Stimulated activated CD4-positive, alpha-beta T cell treated with anti-CD3 and anti-CD28 coated beads, Interleukin-15, amount 100 ng/mL, for 1 hour (primary cell): ENCODE data around the gene DAO.
A peak's percentile ranks its signal among the peaks of the same experiment; 100 is the strongest.
"Not testable (repeated sequence)": the region's sequence is repeated elsewhere in the genome, so short reads cannot be mapped to it uniquely, and the experiment has no call there.

Source experiments
- DNase-seq, 2 donors: peaks; one replicate each; pipeline ENCODE4 v3.0.0-alpha.2; 2020; ENCODE audit warnings: low read depth in 1 of 2, low spot score in 1 of 2

The DAO gene

DNA sequence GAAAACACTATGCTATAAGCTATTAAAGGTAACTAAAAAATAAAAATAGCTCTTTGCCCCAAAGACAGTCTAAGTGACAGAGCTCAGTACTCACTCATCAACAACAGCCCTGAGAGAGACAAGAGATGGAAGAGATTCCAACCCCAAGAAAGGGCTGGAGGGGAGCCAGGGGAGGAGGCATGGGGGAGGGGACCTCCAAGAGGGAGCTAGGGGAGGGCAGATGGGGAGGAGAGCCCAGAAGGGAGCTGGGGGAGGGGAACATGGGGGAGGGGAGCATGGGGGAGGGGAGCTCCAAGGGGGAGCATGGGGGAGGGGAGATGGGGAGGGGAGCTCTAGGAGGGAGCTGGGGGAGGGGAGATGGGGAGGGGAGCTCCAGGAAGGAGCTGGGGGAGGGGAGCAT, 30.2 kb upstream of the DAO start:
- no peak for DNase-seq

GRCh38 chr12:108850854-108851573, 28.9 kb upstream of the DAO start:
- no peak for DNase-seq

GRCh38 chr12:108852674-108853309, 27.1 kb upstream of the DAO start:
- DNase-seq, result no peak

DNA sequence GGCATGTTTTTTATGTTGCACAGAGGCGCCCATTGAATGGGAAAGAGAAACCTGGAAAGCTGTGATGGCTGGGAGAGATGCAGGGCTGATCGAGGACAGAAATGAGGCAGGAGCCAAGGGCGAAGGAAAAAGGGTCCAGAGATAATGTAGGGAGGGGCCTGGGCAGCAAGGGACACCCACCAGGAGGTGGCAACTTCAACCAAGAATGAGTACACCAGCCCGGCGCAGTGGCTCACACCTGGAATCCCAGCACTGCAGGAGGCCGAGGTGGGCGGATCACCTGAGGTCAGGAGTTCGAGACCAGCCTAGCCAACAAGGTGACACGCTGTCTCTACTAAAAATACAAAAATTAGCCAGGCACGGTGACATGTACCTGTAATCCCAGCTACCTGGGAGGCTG, 26.5 kb upstream of the DAO start:
- no peak for DNase-seq

DNA sequence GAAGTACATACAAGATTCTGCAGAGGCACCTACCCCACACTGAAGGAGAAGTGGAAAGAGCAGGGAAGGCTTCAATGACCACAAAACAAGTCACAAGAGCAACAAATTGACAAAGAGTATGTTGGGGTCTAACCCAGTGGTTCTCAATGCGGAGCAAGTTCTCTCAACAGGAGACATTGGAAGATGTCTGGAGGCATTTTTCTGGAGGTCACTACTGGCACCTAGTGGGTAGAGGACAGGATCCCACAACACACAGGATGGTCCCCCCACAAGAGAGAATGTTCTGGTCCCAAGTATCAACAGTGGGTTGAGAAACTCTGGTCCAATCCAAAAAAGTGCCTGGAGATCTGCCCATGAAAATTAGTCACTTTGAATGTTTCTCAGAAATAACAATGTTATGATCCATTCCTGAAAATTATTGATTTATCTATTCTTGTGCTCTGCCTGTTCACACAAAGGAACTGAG, 25.9 kb upstream of the DAO start:
- DNase-seq, result no peak

- no peak for DNase-seq
These were observed 25.2 kb upstream of the DAO start for GRCh38 chr12:108854451-108855283.

GRCh38 chr12:108855284-108856169, 24.4 kb upstream of the DAO start:
- DNase-seq, result no peak

GRCh38 chr12:108856170-108856427, 23.8 kb upstream of the DAO start:
- no peak for DNase-seq

DNA sequence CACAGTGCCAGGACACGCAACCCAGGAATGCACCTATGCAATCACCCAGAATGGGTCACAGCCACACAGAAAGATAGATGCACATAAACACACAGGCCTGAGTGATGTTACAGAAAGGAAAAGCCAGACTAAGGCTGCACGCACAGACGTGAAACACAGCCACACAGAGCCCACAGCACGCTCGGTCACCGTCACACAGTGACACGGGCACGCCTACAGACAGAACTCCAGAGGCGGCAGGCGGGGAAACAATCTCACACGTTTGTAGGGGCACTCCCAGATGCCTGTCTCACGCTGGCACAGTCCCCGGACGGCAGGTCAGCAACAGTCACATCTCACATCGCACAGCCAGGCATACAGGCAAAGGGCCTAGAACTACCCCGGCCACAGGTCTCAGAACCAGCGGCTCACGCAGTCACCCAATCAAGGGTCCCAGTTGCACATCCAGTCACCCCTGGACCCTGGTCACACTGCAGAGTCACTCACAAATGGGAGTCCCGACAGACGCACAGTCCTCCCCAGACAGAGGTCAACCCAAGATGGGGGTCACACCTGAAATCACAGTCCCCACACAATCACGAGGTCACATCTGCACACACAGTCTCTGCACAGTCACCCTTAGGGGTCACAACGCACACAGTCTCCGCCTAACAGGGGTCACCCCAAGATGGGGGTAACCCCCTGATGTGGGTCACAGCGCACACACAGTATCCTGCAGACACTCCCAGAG, 23.3 kb upstream of the DAO start:
- peak; percentile 32 to 46 for DNase-seq

GRCh38 chr12:108857158-108857407, 22.8 kb upstream of the DAO start:
- no peak for DNase-seq

DNA sequence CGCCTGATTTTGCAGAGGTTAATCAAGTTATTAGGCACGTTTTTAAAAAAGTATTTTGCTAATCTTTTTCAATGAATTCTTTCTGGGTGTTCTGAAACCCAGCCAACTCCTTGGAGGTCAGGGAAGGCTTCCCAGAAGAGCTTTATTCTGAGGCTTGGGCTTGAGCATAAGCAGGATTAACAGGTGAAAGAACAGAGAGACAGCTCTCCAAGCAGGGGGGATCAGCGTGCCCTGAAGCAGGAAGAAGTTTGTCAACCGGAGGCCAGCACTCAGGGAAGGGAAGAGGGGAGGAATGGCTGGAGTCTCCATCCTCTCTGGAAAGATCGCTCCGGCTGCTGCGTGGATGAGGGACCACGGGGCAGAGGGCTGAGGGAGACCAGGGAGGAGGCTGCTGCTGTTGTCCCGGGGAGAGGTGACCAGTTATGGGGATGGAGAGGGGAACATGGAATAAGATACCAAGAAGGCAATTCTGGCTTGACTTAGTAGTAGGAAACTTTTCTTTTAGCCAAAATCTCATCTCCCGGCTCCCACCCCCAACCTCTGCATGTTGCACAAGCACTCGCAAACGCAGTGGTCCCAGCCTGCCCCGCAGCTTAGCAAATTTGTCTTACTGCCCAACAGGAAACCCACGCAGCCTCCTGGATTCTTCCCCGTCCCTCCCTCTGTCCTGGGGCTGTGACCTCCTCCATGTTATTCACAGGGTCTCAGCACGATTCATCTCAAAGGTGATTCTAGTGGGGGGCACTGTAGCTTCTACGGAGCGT, 21.4 kb upstream of the DAO start:
- DNase-seq, result no peak

GRCh38 chr12:108859141-108859922, 20.6 kb upstream of the DAO start:
- not testable (repeated sequence) for DNase-seq

DNA sequence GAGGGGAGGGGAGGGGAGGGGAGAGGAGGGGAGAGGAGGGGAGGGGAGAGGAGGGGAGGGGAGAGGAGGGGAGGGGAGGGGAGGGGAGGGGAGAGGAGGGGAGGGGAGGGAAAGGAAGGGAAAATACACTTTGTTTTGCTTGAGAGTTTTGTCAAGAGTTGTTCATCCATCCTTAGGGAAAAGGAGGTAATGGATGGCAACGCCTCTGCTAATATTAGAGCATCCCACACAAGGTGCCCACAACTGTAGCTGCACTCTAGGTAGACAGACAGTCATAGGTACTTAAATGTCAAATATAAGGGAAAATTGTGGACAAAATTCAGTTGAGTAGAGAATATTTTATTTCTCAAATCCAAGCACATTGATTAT, 20.0 kb upstream of the DAO start:
- DNase-seq, result no peak

- DNase-seq, result no peak
These were observed 19.4 kb upstream of the DAO start for GRCh38 chr12:108860443-108860842.

- no peak for DNase-seq
These were observed 17.9 kb upstream of the DAO start for GRCh38 chr12:108861878-108862587.

- no peak for DNase-seq
These were observed 17.3 kb upstream of the DAO start for GRCh38 chr12:108862588-108862959.

DNA sequence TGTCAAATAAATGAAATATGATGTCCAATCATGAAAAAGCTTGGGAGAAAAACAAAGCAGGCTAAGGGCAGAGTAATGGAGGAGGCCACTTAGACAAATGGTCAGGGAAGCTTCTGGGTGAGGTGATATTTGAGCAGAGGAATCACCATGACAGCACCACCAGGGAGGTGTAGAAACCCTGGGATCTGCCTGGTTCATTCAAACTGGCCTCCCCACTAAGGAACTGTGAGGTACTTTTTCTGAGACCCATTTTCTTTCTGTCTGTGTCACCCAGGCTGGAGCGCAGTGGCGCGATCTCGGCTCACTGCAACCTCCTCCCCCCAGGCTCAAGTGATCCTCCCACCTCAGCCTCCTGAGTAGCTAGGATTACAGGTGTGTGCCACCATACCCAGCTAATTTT, 14.7 kb upstream of the DAO start:
- DNase-seq, result no peak

- DNase-seq, result not testable (repeated sequence)
These were observed 13.8 kb upstream of the DAO start for GRCh38 chr12:108866083-108866482.

- no peak for DNase-seq
These were observed 11.1 kb upstream of the DAO start for GRCh38 chr12:108868781-108869180.
